GM12864 (cell line): ENCODE measurements around the gene NAV3.

Experiments used
- DNase-seq: peaks from one replicate; pipeline ENCODE4 v3.0.0-alpha.2; 2011; ENCODE audit warnings: low read depth
- H3K4me3 ChIP-seq: 2 replicates; pipeline ENCODE4 v1.5.1; 2011; ENCODE audit warnings: mild to moderate bottlenecking, low read depth, low read length, control low read depth
- CTCF ChIP-seq: IDR thresholded peaks from 2 replicates; pipeline ENCODE4 v1.5.1; 2011; ENCODE audit warnings: low read depth, mild to moderate bottlenecking, moderate library complexity, low read length, control low read depth, inconsistent platforms; ENCODE audit errors: missing control alignments

NAV3 gene

GRCh38 chr12:77938301-77938700 is 107.6 kb downstream of the NAV3 start:
- no peak for DNase-seq
- H3K4me3 ChIP-seq: no peak overlapping the region
- no peak for TF ChIP-seq CTCF

- H3K4me3 ChIP-seq: no peak overlapping the region
These were observed 109.3 kb downstream of the NAV3 start for GRCh38 chr12:77940011-77940423.

GRCh38 chr12:77940567-77940966 is 109.9 kb downstream of the NAV3 start:
- DNase-seq: no peak
- no peak overlapping the region for H3K4me3 ChIP-seq
- no peak for TF ChIP-seq CTCF

More at GRCh38 chr12:77940011-77940423, 109.3 kb downstream of the NAV3 start:
- DNase-seq: no peak
- TF ChIP-seq CTCF: no peak

GRCh38 chr12:77941401-77941800 is 110.7 kb downstream of the NAV3 start:
- DNase-seq: no peak
- H3K4me3 ChIP-seq: no peak overlapping the region
- TF ChIP-seq CTCF: no peak

- no peak for TF ChIP-seq CTCF
- H3K4me3 ChIP-seq: no peak overlapping the region
- DNase-seq: no peak
These were observed 112.8 kb downstream of the NAV3 start for GRCh38 chr12:77943466-77943865.

- H3K4me3 ChIP-seq: no peak overlapping the region
- no peak for DNase-seq
- no peak for TF ChIP-seq CTCF
These were observed 115.9 kb downstream of the NAV3 start for GRCh38 chr12:77946541-77947061.

GRCh38 chr12:77947330-77947729 is 116.6 kb downstream of the NAV3 start:
- TF ChIP-seq CTCF: no peak
- H3K4me3 ChIP-seq: no peak overlapping the region
- no peak for DNase-seq
